Measurements from ENCODE around the gene FPR2. TPM values are rescaled to one million over a fixed set of nuclear protein-coding genes. Genes with fewer than 3 reads are reported as not detected.
"Not testable (repeated sequence)": the region's sequence is repeated elsewhere in the genome, so short reads cannot be mapped to it uniquely, and the experiment has no call there.

Gene FPR2
- total and polyA plus RNA-seq, 9 donors, result 0.21 to 2.4 (median 0.95) TPM

GRCh38 chr19:51771376-51772130, 10.6 kb downstream of the FPR2 start:
- peak; percentile 10 for TF ChIP-seq POLR2A (IDR thresholded peaks at IDR 0.05)
- TF ChIP-seq CTCF (IDR thresholded peaks at IDR 0.05), result no peak
- TF ChIP-seq EP300 (IDR thresholded peaks at IDR 0.05), result peak; percentile 21
- DNase-seq, result peak in 4 of 5 donors; percentile 38 to 48 (median 45)
- no peaks in the 10 kb centered on the region for H3K9me3 ChIP-seq
- no peaks in the 10 kb centered on the region for H3K4me1 ChIP-seq (ENCODE audit: insufficient read depth)
- no peaks in the 10 kb centered on the region for H3K36me3 ChIP-seq
- 1 to 25% (median 14%) methylated on average over 10 of the region's 10 CpGs for WGBS, 3 donors
- no peaks in the 10 kb centered on the region for H3K27me3 ChIP-seq
- H3K4me3 ChIP-seq, result no peak overlapping the region
- intact Hi-C loops (cut with DNase I), result loop anchor here in 2 of 4 donors (5.0 to 10.0 kb wide), 2 partner anchors 57 to 74 kb away; no protein-coding TSS in a partner anchor
- H3K27ac ChIP-seq, result peak overlapping the region in 1 of 2 donors; percentile 50

GRCh38 chr19:51772977-51773376, 12.0 kb downstream of the FPR2 start:
- Histone ChIP-seq H3K36me3 (no peaks in the 10 kb centered on the region), H3K27me3 (no peaks in the 10 kb centered on the region), H3K27ac (no peak overlapping the region), H3K4me3 (no peak overlapping the region), H3K9me3 (no peaks in the 10 kb centered on the region), H3K4me1 (ENCODE audit: insufficient read depth) (peaks cover 2% of the 10 kb centered on the region)
- no peak for DNase-seq
- no peak for TF ChIP-seq EP300 (IDR thresholded peaks at IDR 0.05)
- TF ChIP-seq POLR2A (IDR thresholded peaks at IDR 0.05), result no peak
- TF ChIP-seq CTCF (IDR thresholded peaks at IDR 0.05), result no peak
- intact Hi-C loops (cut with DNase I), result loop anchor here in 2 of 4 donors (5.0 to 10.0 kb wide), 2 partner anchors 58 to 76 kb away; no protein-coding TSS in a partner anchor
- WGBS, 3 donors, result 69 to 73% (median 70%) methylated on average over 6 of the region's 6 CpGs

- not testable (repeated sequence) for H3K36me3 ChIP-seq; H3K27ac ChIP-seq; H3K4me1 ChIP-seq (ENCODE audit: insufficient read depth); H3K9me3 ChIP-seq; H3K27me3 ChIP-seq; H3K4me3 ChIP-seq; DNase-seq
- intact Hi-C loops (cut with DNase I), result loop anchor here in 1 of 4 donors (10.0 kb wide), 1 partner anchor 62 kb away; no protein-coding TSS in a partner anchor
- WGBS, 3 donors, result 88 to 95% (median 95%) methylated on average over 1 of the region's 1 CpG
These were observed 15.6 kb downstream of the FPR2 start for GRCh38 chr19:51776561-51776960.

GRCh38 chr19:51777570-51778462, 16.8 kb downstream of the FPR2 start:
- Histone ChIP-seq H3K27me3 (no peaks in the 10 kb centered on the region), H3K4me1 (ENCODE audit: insufficient read depth) (peaks cover 2% of the 10 kb centered on the region), H3K36me3 (no peaks in the 10 kb centered on the region), H3K9me3 (no peaks in the 10 kb centered on the region), H3K4me3 (no peak overlapping the region), H3K27ac (no peak overlapping the region)
- TF ChIP-seq POLR2A (IDR thresholded peaks at IDR 0.05) (no peak), EP300 (IDR thresholded peaks at IDR 0.05) (no peak), CTCF (IDR thresholded peaks at IDR 0.05) (peak; percentile 68 to 82 (median 69))
- intact Hi-C loops (cut with DNase I), result loop anchor here in 1 of 4 donors (10.0 kb wide), 1 partner anchor 63 kb away; no protein-coding TSS in a partner anchor
- peak; percentile 73 to 82 (median 79) for DNase-seq
- WGBS, 3 donors, result 18 to 24% (median 19%) methylated on average over 23 of the region's 23 CpGs

Data from ovary (tissue), 9 donors.